ENCODE measurements around the gene HSD17B12. TPM values are rescaled to one million over a fixed set of nuclear protein-coding genes. Genes with fewer than 3 reads are reported as not detected.

The HSD17B12 gene
- total RNA-seq, 1 donor from 2014 or later, result 83.6 TPM

GRCh38 chr11:43747130-43747802 lies 66.7 kb downstream of the HSD17B12 start:
- Histone ChIP-seq H3K27me3 (ENCODE audit: low read depth) (no peaks in the 10 kb centered on the region), H3K9me3 (replicated peaks) (peaks cover 18% of the 10 kb centered on the region), H3K4me3 (no peak overlapping the region), H3K27ac (replicated peaks) (no peak overlapping the region), H3K36me3 (peaks cover 9% of the 10 kb centered on the region), H3K4me1 (peaks cover 18% of the 10 kb centered on the region)
- TF ChIP-seq CTCF (IDR thresholded peaks at IDR 0.05; ENCODE audit: borderline replicate concordance), result no peak
- no peak for DNase-seq
- intact Hi-C loops (cut with micrococcal nuclease), result no loop called here

GRCh38 chr11:43748095-43748494 lies 67.6 kb downstream of the HSD17B12 start:
- no peaks in the 10 kb centered on the region for H3K27me3 ChIP-seq (ENCODE audit: low read depth)
- TF ChIP-seq CTCF (IDR thresholded peaks at IDR 0.05; ENCODE audit: borderline replicate concordance), result no peak
- intact Hi-C loops (cut with micrococcal nuclease), result no loop called here
- H3K4me3 ChIP-seq, result no peak overlapping the region
- no peak overlapping the region for H3K27ac ChIP-seq (replicated peaks)
- no peak for DNase-seq
- H3K9me3 ChIP-seq (replicated peaks), result peaks cover 18% of the 10 kb centered on the region
- peaks cover 18% of the 10 kb centered on the region for H3K4me1 ChIP-seq
- H3K36me3 ChIP-seq, result peaks cover 9% of the 10 kb centered on the region

GRCh38 chr11:43751726-43752125 lies 71.2 kb downstream of the HSD17B12 start:
- peaks cover 10% of the 10 kb centered on the region for H3K9me3 ChIP-seq (replicated peaks)
- intact Hi-C loops (cut with micrococcal nuclease), result no loop called here
- no peak for TF ChIP-seq CTCF (IDR thresholded peaks at IDR 0.05; ENCODE audit: borderline replicate concordance)

GRCh38 chr11:43756575-43756974 lies 76.0 kb downstream of the HSD17B12 start:
- Histone ChIP-seq H3K4me1 (no peaks in the 10 kb centered on the region), H3K27ac (replicated peaks) (no peak overlapping the region), H3K4me3 (no peak overlapping the region), H3K9me3 (replicated peaks) (no peaks in the 10 kb centered on the region), H3K27me3 (ENCODE audit: low read depth) (no peaks in the 10 kb centered on the region), H3K36me3 (peaks cover 23% of the 10 kb centered on the region)
- TF ChIP-seq CTCF (IDR thresholded peaks at IDR 0.05; ENCODE audit: borderline replicate concordance), result no peak
- DNase-seq, result no peak
- intact Hi-C loops (cut with micrococcal nuclease), result no loop called here

More at GRCh38 chr11:43751726-43752125, 71.2 kb downstream of the HSD17B12 start:
- DNase-seq, result no peak
- Histone ChIP-seq H3K4me3 (no peak overlapping the region), H3K36me3 (peaks cover 22% of the 10 kb centered on the region), H3K4me1 (peaks cover 8% of the 10 kb centered on the region), H3K27ac (replicated peaks) (no peak overlapping the region), H3K27me3 (ENCODE audit: low read depth) (no peaks in the 10 kb centered on the region)

GRCh38 chr11:43758927-43759326 lies 78.4 kb downstream of the HSD17B12 start:
- Histone ChIP-seq H3K9me3 (replicated peaks) (no peaks in the 10 kb centered on the region), H3K27ac (replicated peaks) (no peak overlapping the region), H3K4me1 (no peaks in the 10 kb centered on the region), H3K36me3 (peaks cover 19% of the 10 kb centered on the region), H3K4me3 (no peak overlapping the region), H3K27me3 (ENCODE audit: low read depth) (no peaks in the 10 kb centered on the region)
- TF ChIP-seq CTCF (IDR thresholded peaks at IDR 0.05; ENCODE audit: borderline replicate concordance), result no peak
- intact Hi-C loops (cut with micrococcal nuclease), result no loop called here
- DNase-seq, result no peak

All from left ventricle myocardium inferior (tissue), 1 donor.